ENCODE results near the gene MAST2. TPM values are rescaled to one million over a fixed set of nuclear protein-coding genes. Genes with fewer than 3 reads are reported as not detected.

MAST2 gene
- total RNA-seq, 1 experiment from 2014 or later: 41.9 TPM

DNA sequence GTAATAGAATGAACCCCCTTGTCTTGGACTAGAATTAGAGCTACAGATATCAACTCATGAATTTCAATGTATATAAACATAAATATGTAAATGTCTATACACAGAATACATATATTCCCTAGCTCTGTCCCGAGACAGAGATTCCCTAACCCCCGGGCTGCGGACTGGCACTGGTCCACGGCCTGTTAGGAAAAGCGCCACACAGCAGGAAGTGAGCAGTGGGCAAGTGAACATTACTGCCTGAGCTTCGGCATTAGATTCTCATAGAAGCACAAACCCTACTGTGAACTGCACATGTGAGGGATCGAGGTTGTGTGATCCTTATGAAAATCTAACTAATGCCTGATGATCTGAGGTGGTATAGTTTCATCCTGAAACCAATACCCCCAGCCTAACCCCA is 277.8 kb downstream of the MAST2 start:
- no peak for ATAC-seq
- intact Hi-C loops (cut with micrococcal nuclease): no loop called here

More for the DNA sequence above, 277.8 kb downstream of the MAST2 start:
- Histone ChIP-seq H3K27me3 (ENCODE audit: insufficient read depth, low read length) (no peaks in the 10 kb centered on the region), H3K36me3 (ENCODE audit: control insufficient read depth in 1 of 2, insufficient read depth in 2 of 2, low read length in 2 of 2) (no peaks in the 10 kb centered on the region), H3K4me3 (replicated peaks in 1 of 2; ENCODE audit: low read depth in 1 of 2, low read length in 2 of 2) (no peak overlapping the region), H3K9ac (ENCODE audit: low read length) (no peak overlapping the region), H3K9me2 (ENCODE audit: insufficient read depth) (no peaks in the 10 kb centered on the region), H3K9me3 (ENCODE audit: control insufficient read depth in 1 of 2, insufficient read depth in 1 of 2, low read depth in 1 of 2, low read length in 2 of 2) (no peaks in the 10 kb centered on the region), H3K4me2 (ENCODE audit: low read length) (no peak overlapping the region), H3K4me1 (ENCODE audit: control insufficient read depth in 1 of 2, insufficient read depth in 2 of 2, low read length in 2 of 2) (peaks cover 0 to 9% of the 10 kb centered on the region in 2 experiments; a peak in 1 of 4 replicates), H2AFZ (ENCODE audit: low read depth, low read length, poor library complexity, severe bottlenecking) (no peak overlapping the region), H3K27ac (ENCODE audit: low read depth, low read length) (no peak overlapping the region), H3K79me2 (ENCODE audit: insufficient read depth, low read length) (no peaks in the 10 kb centered on the region), H4K20me1 (ENCODE audit: insufficient read depth) (no peaks in the 10 kb centered on the region)
- ChIA-PET RAD21 (ENCODE audit: low non-redundant PET in 1 of 2, low total read pairs in 2 of 2, uncharacterized antibody in 2 of 2, unreplicated experiment in 2 of 2) (no interaction called here), CTCF (no interaction called here), POLR2A (no interaction called here)
- no peak for DNase-seq (ENCODE audit: low read depth, low spot score)
- no peak for TF ChIP-seq CEBPB (IDR thresholded peaks at IDR 0.05; ENCODE audit: low read depth)
- TF ChIP-seq TCF7L2 (IDR thresholded peaks at IDR 0.05; ENCODE audit: borderline replicate concordance, extremely low read depth, insufficient read depth, insufficient read length): no peak
- TF ChIP-seq, protein P1, sequence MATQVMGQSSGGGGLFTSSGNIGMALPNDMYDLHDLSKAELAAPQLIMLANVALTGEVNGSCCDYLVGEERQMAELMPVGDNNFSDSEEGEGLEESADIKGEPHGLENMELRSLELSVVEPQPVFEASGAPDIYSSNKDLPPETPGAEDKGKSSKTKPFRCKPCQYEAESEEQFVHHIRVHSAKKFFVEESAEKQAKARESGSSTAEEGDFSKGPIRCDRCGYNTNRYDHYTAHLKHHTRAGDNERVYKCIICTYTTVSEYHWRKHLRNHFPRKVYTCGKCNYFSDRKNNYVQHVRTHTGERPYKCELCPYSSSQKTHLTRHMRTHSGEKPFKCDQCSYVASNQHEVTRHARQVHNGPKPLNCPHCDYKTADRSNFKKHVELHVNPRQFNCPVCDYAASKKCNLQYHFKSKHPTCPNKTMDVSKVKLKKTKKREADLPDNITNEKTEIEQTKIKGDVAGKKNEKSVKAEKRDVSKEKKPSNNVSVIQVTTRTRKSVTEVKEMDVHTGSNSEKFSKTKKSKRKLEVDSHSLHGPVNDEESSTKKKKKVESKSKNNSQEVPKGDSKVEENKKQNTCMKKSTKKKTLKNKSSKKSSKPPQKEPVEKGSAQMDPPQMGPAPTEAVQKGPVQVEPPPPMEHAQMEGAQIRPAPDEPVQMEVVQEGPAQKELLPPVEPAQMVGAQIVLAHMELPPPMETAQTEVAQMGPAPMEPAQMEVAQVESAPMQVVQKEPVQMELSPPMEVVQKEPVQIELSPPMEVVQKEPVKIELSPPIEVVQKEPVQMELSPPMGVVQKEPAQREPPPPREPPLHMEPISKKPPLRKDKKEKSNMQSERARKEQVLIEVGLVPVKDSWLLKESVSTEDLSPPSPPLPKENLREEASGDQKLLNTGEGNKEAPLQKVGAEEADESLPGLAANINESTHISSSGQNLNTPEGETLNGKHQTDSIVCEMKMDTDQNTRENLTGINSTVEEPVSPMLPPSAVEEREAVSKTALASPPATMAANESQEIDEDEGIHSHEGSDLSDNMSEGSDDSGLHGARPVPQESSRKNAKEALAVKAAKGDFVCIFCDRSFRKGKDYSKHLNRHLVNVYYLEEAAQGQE (IDR thresholded peaks at IDR 0.05; ENCODE audit: low read depth): no peak
- TF ChIP-seq, protein P2, sequence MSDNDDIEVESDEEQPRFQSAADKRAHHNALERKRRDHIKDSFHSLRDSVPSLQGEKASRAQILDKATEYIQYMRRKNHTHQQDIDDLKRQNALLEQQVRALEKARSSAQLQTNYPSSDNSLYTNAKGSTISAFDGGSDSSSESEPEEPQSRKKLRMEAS (IDR thresholded peaks at IDR 0.05): no peak
- no peak for TF ChIP-seq EGR1 (IDR thresholded peaks at IDR 0.05; ENCODE audit: low read depth)
- no peak for TF ChIP-seq YY1 (IDR thresholded peaks at IDR 0.05; ENCODE audit: extremely low read depth, insufficient replicate concordance, low read depth, low read length)
- TF ChIP-seq SIN3A (IDR thresholded peaks at IDR 0.05; ENCODE audit: low read depth): no peak
- TF ChIP-seq, protein P3, sequence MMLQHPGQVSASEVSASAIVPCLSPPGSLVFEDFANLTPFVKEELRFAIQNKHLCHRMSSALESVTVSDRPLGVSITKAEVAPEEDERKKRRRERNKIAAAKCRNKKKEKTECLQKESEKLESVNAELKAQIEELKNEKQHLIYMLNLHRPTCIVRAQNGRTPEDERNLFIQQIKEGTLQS (IDR thresholded peaks at IDR 0.05): no peak
- TF ChIP-seq EZH2 (IDR thresholded peaks at IDR 0.05): no peak
- TF ChIP-seq ZNF274 (IDR thresholded peaks at IDR 0.05; ENCODE audit: low read depth, low read length): no peak
- no peak for TF ChIP-seq ZFX (IDR thresholded peaks at IDR 0.05)
- TF ChIP-seq SRF (IDR thresholded peaks at IDR 0.05; ENCODE audit: low read depth): no peak
- BruUV-seq (replicated peaks): no TSS peak
